ENCODE results near the gene CAMSAP1. TPM values are rescaled to one million over a fixed set of nuclear protein-coding genes. Genes with fewer than 3 reads are reported as not detected.

The CAMSAP1 gene
- total RNA-seq, 1 donor, result 26.1 TPM

- Histone ChIP-seq H3K36me3 (ENCODE audit: insufficient read depth, low read length) (peaks cover 9% of the 10 kb centered on the region), H3K27me3 (ENCODE audit: insufficient read depth, low read length) (no peaks in the 10 kb centered on the region), H3K4me1 (ENCODE audit: insufficient read depth, low read length) (peaks cover 17% of the 10 kb centered on the region), H3K4me2 (ENCODE audit: insufficient read depth, low read length) (peak overlapping the region; percentile 13), H3K27ac (ENCODE audit: low read depth, low read length) (peak overlapping the region; percentile 34), H3K9me3 (ENCODE audit: low read depth, low read length) (no peaks in the 10 kb centered on the region), H4K20me1 (ENCODE audit: insufficient read depth, low read length) (peaks cover 45% of the 10 kb centered on the region), H3K4me3 (ENCODE audit: insufficient read depth, low read length) (no peak overlapping the region), H2AFZ (ENCODE audit: low read length) (no peak overlapping the region), H3K79me2 (ENCODE audit: insufficient read depth, low read length) (peaks cover 13% of the 10 kb centered on the region)
- DNase-seq (ENCODE audit: insufficient read length, low spot score, missing footprints), result peak; percentile 72
- TF ChIP-seq, protein P1, sequence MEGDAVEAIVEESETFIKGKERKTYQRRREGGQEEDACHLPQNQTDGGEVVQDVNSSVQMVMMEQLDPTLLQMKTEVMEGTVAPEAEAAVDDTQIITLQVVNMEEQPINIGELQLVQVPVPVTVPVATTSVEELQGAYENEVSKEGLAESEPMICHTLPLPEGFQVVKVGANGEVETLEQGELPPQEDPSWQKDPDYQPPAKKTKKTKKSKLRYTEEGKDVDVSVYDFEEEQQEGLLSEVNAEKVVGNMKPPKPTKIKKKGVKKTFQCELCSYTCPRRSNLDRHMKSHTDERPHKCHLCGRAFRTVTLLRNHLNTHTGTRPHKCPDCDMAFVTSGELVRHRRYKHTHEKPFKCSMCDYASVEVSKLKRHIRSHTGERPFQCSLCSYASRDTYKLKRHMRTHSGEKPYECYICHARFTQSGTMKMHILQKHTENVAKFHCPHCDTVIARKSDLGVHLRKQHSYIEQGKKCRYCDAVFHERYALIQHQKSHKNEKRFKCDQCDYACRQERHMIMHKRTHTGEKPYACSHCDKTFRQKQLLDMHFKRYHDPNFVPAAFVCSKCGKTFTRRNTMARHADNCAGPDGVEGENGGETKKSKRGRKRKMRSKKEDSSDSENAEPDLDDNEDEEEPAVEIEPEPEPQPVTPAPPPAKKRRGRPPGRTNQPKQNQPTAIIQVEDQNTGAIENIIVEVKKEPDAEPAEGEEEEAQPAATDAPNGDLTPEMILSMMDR (IDR thresholded peaks at IDR 0.05; ENCODE audit: extremely low read depth, low read depth, low read length), result no peak
Observed at GRCh38 chr9:135857371-135857786, 50.0 kb downstream of the CAMSAP1 start.

- TF ChIP-seq, protein P1 (IDR thresholded peaks at IDR 0.05; ENCODE audit: extremely low read depth, low read depth, low read length), result no peak
- H3K9me3 ChIP-seq (ENCODE audit: low read depth, low read length), result no peaks in the 10 kb centered on the region
- no peak overlapping the region for H3K27ac ChIP-seq (ENCODE audit: low read depth, low read length)
- no peak overlapping the region for H3K4me2 ChIP-seq (ENCODE audit: insufficient read depth, low read length)
- DNase-seq (ENCODE audit: insufficient read length, low spot score, missing footprints), result no peak
- H3K27me3 ChIP-seq (ENCODE audit: insufficient read depth, low read length), result no peaks in the 10 kb centered on the region
- peaks cover 6% of the 10 kb centered on the region for H3K79me2 ChIP-seq (ENCODE audit: insufficient read depth, low read length)
- peaks cover 15% of the 10 kb centered on the region for H3K36me3 ChIP-seq (ENCODE audit: insufficient read depth, low read length)
- H2AFZ ChIP-seq (ENCODE audit: low read length), result no peak overlapping the region
- no peak overlapping the region for H3K4me3 ChIP-seq (ENCODE audit: insufficient read depth, low read length)
- H4K20me1 ChIP-seq (ENCODE audit: insufficient read depth, low read length), result peaks cover 30% of the 10 kb centered on the region
- H3K4me1 ChIP-seq (ENCODE audit: insufficient read depth, low read length), result peaks cover 6% of the 10 kb centered on the region
Observed at GRCh38 chr9:135851748-135852147, 55.6 kb downstream of the CAMSAP1 start.

GRCh38 chr9:135850737-135851136 lies 56.6 kb downstream of the CAMSAP1 start:
- peak; percentile 21 for DNase-seq (ENCODE audit: insufficient read length, low spot score, missing footprints)
- Histone ChIP-seq H3K9me3 (ENCODE audit: low read depth, low read length) (no peaks in the 10 kb centered on the region), H4K20me1 (ENCODE audit: insufficient read depth, low read length) (peaks cover 26% of the 10 kb centered on the region), H2AFZ (ENCODE audit: low read length) (no peak overlapping the region), H3K4me3 (ENCODE audit: insufficient read depth, low read length) (peak overlapping the region; percentile 28), H3K36me3 (ENCODE audit: insufficient read depth, low read length) (peaks cover 13% of the 10 kb centered on the region), H3K79me2 (ENCODE audit: insufficient read depth, low read length) (peaks cover 5% of the 10 kb centered on the region), H3K4me2 (ENCODE audit: insufficient read depth, low read length) (no peak overlapping the region), H3K27ac (ENCODE audit: low read depth, low read length) (no peak overlapping the region), H3K4me1 (ENCODE audit: insufficient read depth, low read length) (peaks cover 6% of the 10 kb centered on the region), H3K27me3 (ENCODE audit: insufficient read depth, low read length) (no peaks in the 10 kb centered on the region)
- TF ChIP-seq, protein P1 (IDR thresholded peaks at IDR 0.05; ENCODE audit: extremely low read depth, low read depth, low read length), result no peak

- TF ChIP-seq, protein P1 (IDR thresholded peaks at IDR 0.05; ENCODE audit: extremely low read depth, low read depth, low read length), result no peak
- Histone ChIP-seq H3K36me3 (ENCODE audit: insufficient read depth, low read length) (peaks cover 13% of the 10 kb centered on the region), H3K4me3 (ENCODE audit: insufficient read depth, low read length) (no peak overlapping the region), H3K4me1 (ENCODE audit: insufficient read depth, low read length) (peaks cover 6% of the 10 kb centered on the region), H3K27me3 (ENCODE audit: insufficient read depth, low read length) (no peaks in the 10 kb centered on the region), H2AFZ (ENCODE audit: low read length) (no peak overlapping the region), H3K79me2 (ENCODE audit: insufficient read depth, low read length) (peaks cover 5% of the 10 kb centered on the region), H4K20me1 (ENCODE audit: insufficient read depth, low read length) (peaks cover 26% of the 10 kb centered on the region), H3K27ac (ENCODE audit: low read depth, low read length) (no peak overlapping the region), H3K9me3 (ENCODE audit: low read depth, low read length) (no peaks in the 10 kb centered on the region), H3K4me2 (ENCODE audit: insufficient read depth, low read length) (no peak overlapping the region)
- no peak for DNase-seq (ENCODE audit: insufficient read length, low spot score, missing footprints)
Observed at GRCh38 chr9:135849181-135849580, 58.2 kb downstream of the CAMSAP1 start.

All from osteoblast (primary cell).